HG03135 (cell line): Measurements from ENCODE around the gene NIPBL.
"Not testable (repeated sequence)": the region's sequence is repeated elsewhere in the genome, so short reads cannot be mapped to it uniquely, and the experiment has no call there.

Experiments used
- ATAC-seq: cut with Tn5 transposase; IDR thresholded peaks from one replicate; pipeline ENCODE4 v1.9.1; 2021; ENCODE audit warnings: mild to moderate bottlenecking, moderate library complexity; ENCODE audit not compliant: unreplicated experiment

The NIPBL gene

GRCh38 chr5:36900283-36900682 is 23.7 kb downstream of the NIPBL start:
- ATAC-seq, result no peak

GRCh38 chr5:36901077-36901476 is 24.5 kb downstream of the NIPBL start:
- not testable (repeated sequence) for ATAC-seq

DNA sequence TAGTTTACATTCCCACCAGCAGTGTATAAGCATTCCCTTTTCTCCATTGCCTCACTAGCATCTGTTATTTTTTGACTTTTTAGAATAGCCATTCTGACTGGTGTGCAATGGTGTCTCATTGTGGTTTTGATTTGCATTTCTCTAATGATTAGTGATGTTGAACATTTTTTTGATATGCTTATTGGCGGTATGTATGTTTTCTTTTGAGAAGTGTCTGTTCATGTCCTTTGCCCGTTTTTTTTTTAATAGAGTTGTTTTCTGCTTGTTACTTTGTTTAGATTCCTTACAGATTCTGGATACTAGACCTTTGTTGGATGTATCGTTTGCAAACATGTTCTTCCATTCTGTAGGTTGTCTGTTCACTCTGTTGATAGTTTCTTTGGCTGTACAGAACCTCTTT is 25.3 kb downstream of the NIPBL start:
- no peak for ATAC-seq

DNA sequence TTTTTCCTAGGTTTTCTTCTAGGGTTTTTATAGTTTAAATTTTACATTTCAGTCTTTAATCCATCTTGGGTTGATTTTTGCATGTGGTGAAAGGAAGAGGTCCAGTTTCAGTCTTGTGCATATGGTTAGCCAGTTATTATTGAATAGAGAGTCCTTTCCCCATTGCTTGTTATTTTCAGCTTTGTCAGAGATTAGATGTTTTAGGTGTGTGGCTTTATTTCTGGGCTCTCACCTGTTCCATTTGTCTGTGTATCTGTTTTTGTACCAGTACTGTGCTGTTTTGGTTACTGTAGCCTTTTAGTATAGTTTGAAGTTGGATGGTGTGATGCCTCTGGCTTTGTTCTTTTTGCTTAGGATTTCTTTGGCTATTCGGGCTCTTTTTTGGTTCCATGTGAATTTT is 25.8 kb downstream of the NIPBL start:
- ATAC-seq, result no peak

GRCh38 chr5:36904677-36905076 is 28.1 kb downstream of the NIPBL start:
- no peak for ATAC-seq

DNA sequence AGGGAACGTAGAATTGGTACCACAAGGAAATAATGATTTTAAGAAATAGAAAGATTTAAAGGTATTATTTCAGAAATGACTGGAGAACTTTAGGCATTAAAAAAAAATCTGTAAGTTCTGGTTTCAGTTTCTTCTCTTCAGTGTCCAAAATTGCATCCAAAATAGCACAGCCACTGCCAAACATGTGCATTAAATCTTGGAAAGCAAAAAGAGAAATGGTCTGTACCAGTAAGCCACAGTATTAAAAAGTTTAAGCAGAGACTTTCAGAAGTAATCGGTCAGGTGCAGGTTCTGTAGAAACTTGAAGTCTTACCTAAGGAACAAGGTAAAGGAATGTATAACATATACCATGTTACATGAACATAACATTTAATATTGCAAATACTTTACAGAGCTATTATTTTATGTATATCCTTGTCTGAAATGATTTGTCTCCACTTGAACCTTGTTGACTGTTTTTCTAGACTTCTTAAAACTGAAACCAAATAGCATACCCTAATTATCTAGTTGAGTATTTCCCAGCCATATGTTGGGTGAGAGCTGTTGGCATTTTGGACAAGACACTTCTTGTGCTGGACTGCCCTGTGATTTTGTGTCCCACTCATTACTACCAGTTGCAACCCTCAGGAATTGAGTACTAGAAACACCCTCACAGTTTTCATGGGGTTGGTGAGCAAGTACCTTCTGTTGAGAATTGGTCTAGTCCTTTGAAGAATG is 32.1 kb downstream of the NIPBL start:
- ATAC-seq, result no peak

DNA sequence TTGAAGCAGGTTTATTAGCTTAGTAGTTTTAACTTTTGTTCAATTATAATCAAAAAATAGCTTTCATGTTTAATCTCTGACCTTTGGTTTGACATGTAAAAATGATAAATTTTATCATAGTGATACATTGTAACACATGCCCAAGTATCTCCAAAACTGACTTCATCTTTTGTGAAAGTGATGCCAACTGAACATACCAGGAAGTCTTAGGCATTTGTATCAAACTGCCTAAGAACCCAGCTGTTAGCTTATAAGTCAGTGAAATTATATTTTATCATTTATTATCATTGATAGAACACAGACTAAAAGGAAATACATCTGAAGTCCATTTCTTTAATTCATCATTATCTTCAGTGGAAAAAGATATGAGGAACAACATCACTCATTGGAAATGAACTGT is 39.1 kb downstream of the NIPBL start:
- no peak for ATAC-seq

DNA sequence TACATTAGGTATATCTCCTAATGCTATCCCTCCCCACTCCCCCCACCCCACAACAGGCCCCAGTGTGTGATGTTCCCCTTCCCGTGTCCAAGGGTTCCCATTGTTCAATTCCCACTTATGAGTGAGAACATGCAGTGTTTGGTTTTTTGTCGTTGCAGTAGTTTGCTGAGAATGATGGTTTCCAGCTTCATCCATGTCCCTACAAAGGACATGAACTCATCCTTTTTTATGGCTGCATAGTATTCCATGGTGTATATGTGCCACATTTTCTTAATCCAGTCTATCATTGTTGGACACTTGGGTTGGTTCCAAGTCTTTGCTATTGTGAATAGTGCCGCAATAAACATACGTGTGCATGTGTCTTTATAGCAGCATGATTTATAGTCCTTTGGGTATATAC is 40.0 kb downstream of the NIPBL start:
- not testable (repeated sequence) for ATAC-seq

DNA sequence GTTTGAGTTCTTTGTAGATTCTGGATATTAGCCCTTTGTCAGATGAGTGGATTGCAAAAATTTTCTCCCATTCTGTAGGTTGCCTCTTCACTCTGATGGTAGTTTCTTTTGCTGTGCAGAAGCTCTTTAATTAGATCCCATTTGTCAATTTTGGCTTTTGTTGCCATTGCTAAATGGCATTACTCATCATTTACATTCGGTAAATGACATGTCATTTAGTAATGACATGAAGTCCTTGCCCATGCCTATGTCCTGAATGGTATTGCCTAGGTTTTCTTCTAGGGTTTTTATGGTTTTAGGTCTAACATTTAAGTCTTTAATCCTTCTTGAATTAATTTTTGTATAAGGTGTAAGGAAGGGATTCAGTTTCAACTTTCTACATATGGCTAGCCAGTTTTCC is 40.8 kb downstream of the NIPBL start:
- ATAC-seq, result not testable (repeated sequence)

DNA sequence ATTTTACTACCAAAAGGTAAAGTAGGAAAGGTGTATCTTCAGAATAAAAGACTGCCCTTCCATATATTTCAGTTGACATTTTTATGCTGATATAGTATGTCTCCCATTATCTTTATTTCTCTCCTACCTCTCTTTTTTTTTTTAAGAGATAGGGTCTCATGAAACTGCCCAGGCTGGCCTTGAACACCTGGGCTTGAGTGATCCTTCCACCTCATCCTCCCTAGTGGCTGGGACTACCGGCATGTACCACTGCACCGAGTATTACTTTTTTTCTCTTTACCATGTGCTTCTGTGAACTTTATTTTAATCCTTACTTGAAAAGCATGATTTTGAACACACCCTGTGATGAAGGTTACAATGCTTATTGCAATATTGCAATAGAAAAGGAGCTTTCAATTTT is 42.7 kb downstream of the NIPBL start:
- no peak for ATAC-seq

DNA sequence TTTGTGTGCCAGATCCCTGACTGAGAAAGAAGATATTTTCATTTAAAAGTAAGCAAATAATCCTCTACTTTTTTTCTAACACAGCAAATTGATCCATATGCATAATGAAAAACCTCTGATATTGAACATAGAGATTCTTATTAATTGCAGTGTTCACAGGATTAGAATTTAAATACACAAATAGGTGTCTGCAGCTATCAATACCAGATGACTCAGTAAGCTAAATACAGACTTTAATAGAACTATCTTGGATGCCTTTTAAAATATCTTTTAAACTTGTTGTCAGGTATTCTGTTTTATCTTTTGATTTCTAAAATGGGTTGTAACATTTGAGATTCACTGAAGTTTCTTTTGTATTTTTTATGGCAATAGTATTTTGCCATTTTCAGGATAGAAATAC is 43.1 kb downstream of the NIPBL start:
- no peak for ATAC-seq

GRCh38 chr5:36928947-36929346 is 52.4 kb downstream of the NIPBL start:
- ATAC-seq, result no peak

DNA sequence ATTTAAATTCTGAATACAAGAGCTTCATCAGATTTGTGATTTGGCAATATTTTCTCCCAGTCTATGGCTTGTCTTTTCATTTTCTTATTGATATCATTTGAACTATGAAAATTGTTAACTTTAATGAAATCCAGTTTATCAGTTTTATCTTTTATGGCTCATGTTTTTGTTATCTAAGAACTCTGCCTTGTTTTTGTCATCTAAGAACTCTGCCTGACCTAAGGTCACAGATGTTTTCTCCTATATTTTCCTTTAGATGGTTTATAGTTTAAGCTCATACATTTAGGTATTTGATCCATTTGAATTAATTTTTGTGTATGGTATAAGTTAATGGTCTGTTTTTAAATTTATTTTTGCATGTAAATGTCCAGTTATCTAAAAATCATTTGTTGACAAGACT is 52.9 kb downstream of the NIPBL start:
- no peak for ATAC-seq

GRCh38 chr5:36932056-36932455 is 55.5 kb downstream of the NIPBL start:
- ATAC-seq, result no peak

DNA sequence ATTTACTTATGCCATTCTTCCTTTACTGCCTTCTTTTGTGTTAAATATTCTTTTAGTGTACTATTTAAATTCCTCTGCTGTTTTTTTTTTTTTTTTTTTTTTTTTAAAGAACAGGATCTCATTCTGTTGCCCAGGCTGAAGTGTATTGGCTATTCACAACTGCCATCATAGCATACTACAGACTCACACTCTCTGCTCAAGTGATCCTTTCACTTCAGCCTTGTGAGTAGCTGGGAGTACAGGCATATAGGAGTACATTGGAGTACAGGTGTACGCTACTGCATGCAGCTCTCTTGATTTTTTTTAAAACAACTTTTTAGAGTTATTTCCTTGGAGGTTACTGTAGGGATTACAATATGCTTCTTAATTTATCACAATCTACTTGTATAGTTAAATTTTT is 56.1 kb downstream of the NIPBL start:
- no peak for ATAC-seq

- no peak for ATAC-seq
These were observed 58.3 kb downstream of the NIPBL start for GRCh38 chr5:36934740-36935356.

DNA sequence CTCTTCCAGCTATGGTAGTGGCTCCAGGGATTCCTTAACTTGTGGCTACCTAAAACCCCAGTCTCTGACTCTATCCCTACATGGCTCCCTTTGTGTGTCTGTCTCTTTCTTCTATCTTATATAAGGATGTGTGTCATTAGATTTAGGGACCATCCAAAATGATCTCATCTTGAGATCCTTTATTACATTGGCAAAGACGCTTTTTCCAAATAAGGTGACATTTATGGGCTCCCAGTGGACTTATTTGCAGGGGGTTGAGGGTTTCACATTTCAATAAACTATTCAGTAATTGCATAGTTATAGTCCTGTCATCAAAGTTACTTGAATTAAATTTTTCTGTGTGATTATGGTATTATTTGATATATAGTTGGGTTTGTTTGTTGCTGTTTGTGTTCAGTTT is 59.2 kb downstream of the NIPBL start:
- ATAC-seq, result no peak

GRCh38 chr5:36936309-36936708 is 59.7 kb downstream of the NIPBL start:
- no peak for ATAC-seq

DNA sequence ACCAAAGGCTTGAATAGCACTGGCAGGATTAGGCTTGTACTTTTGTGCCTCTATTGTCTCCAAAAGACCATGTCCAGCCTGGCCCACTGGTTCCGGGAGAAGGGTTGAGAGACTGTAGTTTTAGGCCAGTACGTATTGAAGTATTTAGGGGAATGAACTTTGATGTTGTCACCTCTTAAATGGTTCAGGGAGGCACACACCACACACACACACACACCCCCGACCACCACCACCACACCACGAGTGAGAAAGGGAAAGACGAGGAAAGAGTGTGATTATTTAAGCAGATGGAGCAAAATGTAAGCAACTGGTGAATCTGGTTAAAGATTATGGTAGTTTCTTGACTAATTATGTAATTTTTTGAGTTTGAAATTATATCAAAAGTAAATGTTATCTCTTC is 61.6 kb downstream of the NIPBL start:
- ATAC-seq, result no peak

DNA sequence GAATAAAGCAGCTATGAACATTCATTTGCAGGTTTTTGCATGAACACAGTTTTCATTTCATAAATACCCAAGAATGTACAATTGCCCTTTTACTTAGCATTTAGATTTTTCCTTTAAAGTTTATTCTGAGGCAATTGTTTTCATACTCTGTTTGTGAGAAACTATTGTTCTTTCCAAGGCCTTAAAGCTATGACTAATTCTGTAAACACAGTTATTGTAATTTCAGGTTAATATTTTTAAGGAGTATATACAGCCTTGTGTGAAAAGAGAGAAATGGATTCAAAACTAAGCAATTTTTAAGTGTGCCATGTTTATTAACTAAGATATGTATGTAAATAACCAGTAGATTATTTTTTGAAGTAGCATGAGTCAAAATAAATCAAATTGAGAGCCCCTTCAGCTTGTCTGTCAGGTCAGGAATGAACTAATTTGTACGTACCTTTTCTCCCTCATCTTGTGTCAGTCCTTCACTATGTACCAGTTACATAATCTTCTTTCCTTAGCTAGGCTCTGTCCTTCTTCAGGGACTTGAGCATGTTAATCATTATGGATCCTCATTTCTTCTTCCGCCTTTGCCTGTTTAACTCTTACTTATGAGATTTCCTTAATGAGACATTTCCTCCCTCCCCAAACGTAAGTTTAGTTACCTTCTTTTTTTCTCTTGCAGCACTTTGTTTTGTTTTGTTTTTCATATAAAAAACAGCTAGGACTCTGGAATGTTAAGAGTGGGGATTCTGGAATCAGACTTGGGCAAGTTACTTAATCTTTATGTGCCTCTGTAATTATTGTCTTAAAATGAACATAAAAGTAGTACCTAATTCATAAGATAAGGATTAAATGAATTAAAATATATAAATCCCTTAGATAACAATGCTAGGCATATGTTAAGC is 63.6 kb downstream of the NIPBL start:
- ATAC-seq, result no peak

- ATAC-seq, result no peak
These were observed 67.0 kb downstream of the NIPBL start for GRCh38 chr5:36943584-36943983.

DNA sequence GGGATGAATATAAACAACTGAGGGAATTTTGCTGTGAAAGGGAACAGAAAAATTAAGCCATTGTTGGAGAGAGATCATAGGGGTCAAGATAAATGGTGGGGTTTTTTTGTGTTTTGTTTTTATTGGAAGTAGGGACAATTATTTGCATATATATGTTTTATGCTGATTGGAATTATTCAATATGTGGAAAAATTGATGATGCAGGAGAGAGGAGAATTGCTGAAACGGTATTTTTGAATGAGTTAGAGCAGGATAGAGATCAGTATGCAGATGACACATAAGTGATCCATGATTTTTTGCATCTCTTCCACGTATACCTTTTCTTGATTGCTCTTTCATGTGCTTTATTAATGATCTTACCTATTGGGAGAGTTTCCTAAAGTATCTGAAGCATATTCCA is 67.5 kb downstream of the NIPBL start:
- no peak for ATAC-seq
